Measurements from ENCODE around the gene GJD3. TPM values are rescaled to one million over a fixed set of nuclear protein-coding genes. Genes with fewer than 3 reads are reported as not detected.
"Not testable (repeated sequence)": the region's sequence is repeated elsewhere in the genome, so short reads cannot be mapped to it uniquely, and the experiment has no call there.

The GJD3 gene
- total and polyA plus RNA-seq, 12 donors, result 0.65 to 6.2 (median 1.6) TPM

DNA sequence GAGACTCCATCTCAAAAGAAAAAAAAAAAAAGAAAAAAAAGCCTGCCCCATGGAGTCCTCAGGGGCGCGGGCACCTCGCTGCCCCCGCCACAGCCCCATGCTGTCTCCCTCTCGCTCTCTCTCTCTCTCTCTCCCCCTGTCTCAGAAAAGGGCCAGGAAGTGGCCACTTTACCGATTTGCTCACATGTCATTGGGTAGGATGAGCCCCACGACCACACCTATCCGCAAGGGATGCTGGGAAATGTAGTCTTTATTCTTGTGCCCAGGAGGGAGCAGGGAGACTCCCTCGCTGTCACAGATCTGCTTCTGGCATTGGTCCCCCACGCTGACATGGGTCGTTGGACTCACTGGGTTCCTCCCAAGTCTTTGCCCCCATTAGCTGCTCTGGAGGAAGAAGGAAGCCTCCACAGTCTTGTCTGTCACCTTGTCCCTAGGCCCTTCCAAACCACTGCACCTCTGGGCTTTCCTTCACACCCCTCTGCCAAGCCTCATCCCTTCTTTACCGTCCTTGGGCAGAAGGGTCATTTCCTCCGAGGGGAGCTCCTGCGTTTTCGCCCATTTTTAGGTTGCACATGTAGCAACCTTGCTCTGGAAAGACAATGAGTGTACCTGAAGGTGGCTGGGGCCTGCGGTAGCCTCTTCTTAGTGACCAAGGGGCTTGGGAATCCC lies 6.9 kb upstream of the GJD3 start:
- intact Hi-C loops (cut with DNase I), result no loop called here
- no peaks in the 10 kb centered on the region for H3K36me3 ChIP-seq
- no peak overlapping the region for H3K27ac ChIP-seq
- no peaks in the 10 kb centered on the region for H3K9me3 ChIP-seq
- TF ChIP-seq, protein P1, sequence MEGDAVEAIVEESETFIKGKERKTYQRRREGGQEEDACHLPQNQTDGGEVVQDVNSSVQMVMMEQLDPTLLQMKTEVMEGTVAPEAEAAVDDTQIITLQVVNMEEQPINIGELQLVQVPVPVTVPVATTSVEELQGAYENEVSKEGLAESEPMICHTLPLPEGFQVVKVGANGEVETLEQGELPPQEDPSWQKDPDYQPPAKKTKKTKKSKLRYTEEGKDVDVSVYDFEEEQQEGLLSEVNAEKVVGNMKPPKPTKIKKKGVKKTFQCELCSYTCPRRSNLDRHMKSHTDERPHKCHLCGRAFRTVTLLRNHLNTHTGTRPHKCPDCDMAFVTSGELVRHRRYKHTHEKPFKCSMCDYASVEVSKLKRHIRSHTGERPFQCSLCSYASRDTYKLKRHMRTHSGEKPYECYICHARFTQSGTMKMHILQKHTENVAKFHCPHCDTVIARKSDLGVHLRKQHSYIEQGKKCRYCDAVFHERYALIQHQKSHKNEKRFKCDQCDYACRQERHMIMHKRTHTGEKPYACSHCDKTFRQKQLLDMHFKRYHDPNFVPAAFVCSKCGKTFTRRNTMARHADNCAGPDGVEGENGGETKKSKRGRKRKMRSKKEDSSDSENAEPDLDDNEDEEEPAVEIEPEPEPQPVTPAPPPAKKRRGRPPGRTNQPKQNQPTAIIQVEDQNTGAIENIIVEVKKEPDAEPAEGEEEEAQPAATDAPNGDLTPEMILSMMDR (IDR thresholded peaks at IDR 0.05), result no peak
- peak in 2 of 8 donors; percentile 28 to 34 for ATAC-seq
- H3K4me3 ChIP-seq, result no peak overlapping the region
- DNase-seq, result no peak
- H3K27me3 ChIP-seq, result peaks cover 0 to 2% (median 0%) of the 10 kb centered on the region in 7 donors
- H3K4me1 ChIP-seq, result no peaks in the 10 kb centered on the region
- 86% methylated on average over 16 of the region's 16 CpGs for WGBS, 2 donors

DNA sequence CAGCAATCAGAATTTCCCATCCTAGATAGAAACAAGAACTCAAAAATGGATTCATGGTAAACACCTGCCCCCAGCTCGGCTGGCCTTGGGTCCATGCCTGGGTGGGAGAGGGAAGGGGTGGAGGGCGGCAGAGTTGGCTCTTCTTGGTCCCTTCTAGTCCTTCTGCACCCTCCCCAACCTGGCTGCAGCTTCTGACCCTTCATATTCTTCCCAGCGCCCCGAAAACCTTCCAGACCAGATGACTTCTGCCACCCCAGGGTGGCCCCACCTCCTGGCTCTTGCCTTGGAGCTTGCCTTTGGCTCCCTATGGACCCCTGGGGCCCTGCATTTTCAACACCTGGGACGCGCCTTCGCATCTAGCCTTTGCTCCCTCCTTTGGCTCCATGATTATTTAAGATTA lies 5.4 kb upstream of the GJD3 start:
- intact Hi-C loops (cut with DNase I), result loop anchor here in 4 of 10 donors (5.0 to 10.0 kb wide), 5 partner anchors 32 to 195 kb away; partner anchors contain the start of genes CCR7 (in 2 of the 4), TOP2A (in 2 of the 4) and IGFBP4 (in 1 of the 4)
- Histone ChIP-seq H3K4me3 (no peak overlapping the region), H3K9me3 (no peaks in the 10 kb centered on the region), H3K27me3 (no peaks in the 10 kb centered on the region), H3K36me3 (no peaks in the 10 kb centered on the region), H3K27ac (no peak overlapping the region), H3K4me1 (no peaks in the 10 kb centered on the region)
- DNase-seq (no peak), ATAC-seq (no peak)
- TF ChIP-seq, protein P1 (IDR thresholded peaks at IDR 0.05), result no peak
- WGBS, 2 donors, result 92 to 97% methylated on average over 7 of the region's 7 CpGs

DNA sequence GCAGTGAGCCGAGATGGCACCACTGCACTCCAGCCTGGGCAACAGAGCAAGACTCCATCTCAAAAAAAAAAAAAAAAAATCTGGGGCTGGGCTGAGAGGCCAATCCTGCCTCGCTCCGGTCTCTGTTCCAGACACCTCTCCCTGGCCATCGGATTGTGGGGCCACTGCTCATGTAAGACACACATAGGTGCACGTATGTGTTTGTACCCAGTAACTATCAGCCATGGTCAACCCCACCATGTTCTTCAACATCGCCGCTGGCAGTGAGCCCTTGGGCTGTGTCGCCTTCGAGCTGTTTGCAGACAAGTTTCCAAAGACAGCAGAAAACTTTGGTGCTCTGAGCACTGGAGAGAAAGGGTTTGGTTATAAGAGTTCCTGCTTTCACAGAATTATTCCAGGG lies 3.2 kb upstream of the GJD3 start:
- not testable (repeated sequence) for ATAC-seq, H3K9me3 ChIP-seq
- intact Hi-C loops (cut with DNase I), result loop anchor here in 4 of 10 donors (5.0 to 10.0 kb wide), 5 partner anchors 35 to 197 kb away; partner anchors contain the start of genes CCR7 (in 2 of the 4), TOP2A (in 2 of the 4) and IGFBP4 (in 1 of the 4)

DNA sequence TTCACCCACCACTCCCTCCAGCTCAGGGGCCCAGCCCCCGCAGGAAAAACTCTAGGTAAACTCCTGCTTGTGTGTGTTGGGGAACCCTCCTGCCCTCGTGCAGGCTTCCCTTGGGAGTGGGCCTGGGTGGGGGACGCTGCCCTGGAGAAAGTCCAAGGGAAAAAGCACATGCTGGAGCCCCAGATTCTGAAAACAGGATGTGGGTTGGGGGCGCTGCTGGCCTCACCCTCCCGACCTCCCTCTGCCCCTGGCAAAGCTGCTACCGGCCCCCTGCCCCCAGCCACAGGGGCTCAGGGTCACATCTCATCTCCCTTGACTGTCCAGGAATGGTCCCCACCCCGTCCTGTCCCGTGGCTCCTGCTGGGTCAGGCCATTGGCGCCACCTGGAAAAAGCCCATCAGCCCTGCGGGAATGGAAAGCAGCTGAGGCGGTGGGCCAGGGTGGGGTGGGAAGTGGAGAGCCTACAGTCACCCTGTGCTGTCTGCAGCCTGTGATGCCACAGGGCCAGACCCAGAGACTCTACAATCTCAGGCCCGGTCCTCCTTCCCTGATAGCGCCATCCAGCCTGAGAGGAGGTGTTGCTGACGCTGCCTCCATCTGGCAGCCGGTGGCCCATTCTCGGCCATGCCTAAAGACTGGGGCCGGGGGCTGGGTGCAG lies 2.5 kb upstream of the GJD3 start:
- TF ChIP-seq, protein P1 (IDR thresholded peaks at IDR 0.05), result no peak
- DNase-seq (no peak), ATAC-seq (no peak)
- Histone ChIP-seq H3K4me1 (peaks cover 0 to 23% (median 10%) of the 10 kb centered on the region in 9 donors), H3K36me3 (peaks cover 0 to 3% (median 0%) of the 10 kb centered on the region in 9 donors), H3K27ac (no peak overlapping the region), H3K9me3 (no peaks in the 10 kb centered on the region), H3K4me3 (no peak overlapping the region), H3K27me3 (peaks cover 0 to 14% (median 0%) of the 10 kb centered on the region in 7 donors)
- intact Hi-C loops (cut with DNase I), result loop anchor here in 4 of 10 donors (5.0 to 10.0 kb wide), 5 partner anchors 35 to 198 kb away; partner anchors contain the start of genes CCR7 (in 2 of the 4), TOP2A (in 2 of the 4) and IGFBP4 (in 1 of the 4)
- 72 to 78% methylated on average over 17 of the region's 17 CpGs for WGBS, 2 donors

More for the DNA sequence above, 3.2 kb upstream of the GJD3 start:
- H3K4me3 ChIP-seq, H3K27ac ChIP-seq, DNase-seq, H3K27me3 ChIP-seq, H3K36me3 ChIP-seq: not testable (repeated sequence)
- 95% methylated on average over 8 of the region's 9 CpGs for WGBS, 2 donors
- peaks cover 0 to 16% (median 6%) of the 10 kb centered on the region in 9 donors for H3K4me1 ChIP-seq
